Frontal cortex (tissue), 4 donors: Measurements from ENCODE around the gene RPS6KB2. TPM values are rescaled to one million over a fixed set of nuclear protein-coding genes. Genes with fewer than 3 reads are reported as not detected.

ENCODE experiments used
- DNase-seq, 2 donors: peaks; one replicate each; pipeline ENCODE4 v3.0.0; 2012; ENCODE audit warnings: low spot score in 2 of 2
- FAIRE-seq: peaks from 2 replicates; lab custom pipeline; 2012; peaks lifted over from hg19 to GRCh38; lab: Jason Lieb, UNC
- total RNA-seq: library from RNA; depleted of rRNA; stranded (reverse); fragments of >200 nt; gene quantifications from one replicate; pipeline ENCODE4 v1.2.3, GENCODE V29; 2014
- donor health status: control.
- donor health status: control.
- donor health status: control.

Gene RPS6KB2
- 15.1 TPM for total RNA-seq

- FAIRE-seq = no peak
- DNase-seq = peak; percentile 100
Observed at GRCh38 chr11:67428052-67429001, at the start of gene RPS6KB2. TSS of gene RPS6KB2 (plus strand) at chr11:67428494. CDS start at chr11:67428546, 52 bp downstream.

GRCh38 chr11:67378544-67378943 is 49.8 kb upstream of the RPS6KB2 start:
- FAIRE-seq = no peak
- no peak for DNase-seq

- FAIRE-seq = no peak
- DNase-seq = no peak
Observed at GRCh38 chr11:67379061-67380058, 48.9 kb upstream of the RPS6KB2 start.

GRCh38 chr11:67381244-67381972 is 46.9 kb upstream of the RPS6KB2 start:
- DNase-seq (no peak), FAIRE-seq (no peak)

GRCh38 chr11:67382276-67383136 is 45.8 kb upstream of the RPS6KB2 start:
- DNase-seq (peak; percentile 70 to 85), FAIRE-seq (no peak)

GRCh38 chr11:67384851-67385366 is 43.4 kb upstream of the RPS6KB2 start:
- DNase-seq = no peak
- FAIRE-seq = no peak

GRCh38 chr11:67387069-67387468 is 41.2 kb upstream of the RPS6KB2 start:
- no peak for FAIRE-seq
- no peak for DNase-seq

GRCh38 chr11:67387518-67387917 is 40.8 kb upstream of the RPS6KB2 start:
- DNase-seq (no peak), FAIRE-seq (no peak)

- DNase-seq (no peak), FAIRE-seq (no peak)
Observed at GRCh38 chr11:67389477-67389876, 38.8 kb upstream of the RPS6KB2 start.

- FAIRE-seq = no peak
- DNase-seq = no peak
Observed at GRCh38 chr11:67390947-67391303, 37.4 kb upstream of the RPS6KB2 start.

GRCh38 chr11:67391304-67392182 is 36.8 kb upstream of the RPS6KB2 start, which contains the start of gene RAD9A:
TSS of gene RAD9A (plus strand) at chr11:67391986. CDS start at chr11:67392045, 59 bp downstream.
- DNase-seq = peak; percentile 99
- no peak for FAIRE-seq

GRCh38 chr11:67392183-67392715 is 36.0 kb upstream of the RPS6KB2 start:
- FAIRE-seq (no peak), DNase-seq (no peak)

GRCh38 chr11:67393437-67393836 is 34.9 kb upstream of the RPS6KB2 start:
- no peak for FAIRE-seq
- no peak for DNase-seq

GRCh38 chr11:67393990-67394389 is 34.3 kb upstream of the RPS6KB2 start:
- FAIRE-seq (no peak), DNase-seq (no peak)

GRCh38 chr11:67395555-67396258 is 32.6 kb upstream of the RPS6KB2 start:
- DNase-seq (no peak), FAIRE-seq (no peak)

- FAIRE-seq (no peak), DNase-seq (no peak)
Observed at GRCh38 chr11:67396259-67396581, 32.1 kb upstream of the RPS6KB2 start.
